HUES64 (cell line): ENCODE results near the gene METTL14.

Source experiments
- H3K27ac ChIP-seq: 2 replicates; pipeline ENCODE4 v1.7.0; 2013; ENCODE audit warnings: low read depth, low read length, inconsistent platforms
- H3K27me3 ChIP-seq: 2 replicates; pipeline ENCODE4 v1.6.1; 2013; ENCODE audit warnings: mild to moderate bottlenecking, low read length; ENCODE audit not compliant: insufficient read depth
- H3K36me3 ChIP-seq: 2 replicates; pipeline ENCODE4 v1.6.1; 2013; ENCODE audit warnings: mild to moderate bottlenecking, low read length; ENCODE audit not compliant: insufficient read depth
- H3K4me1 ChIP-seq: 2 replicates; pipeline ENCODE4 v1.6.1; 2013; ENCODE audit warnings: mild to moderate bottlenecking, low read length, moderate library complexity; ENCODE audit not compliant: insufficient read depth
- H3K4me3 ChIP-seq: 2 replicates; pipeline ENCODE4 v1.5.1; 2013; ENCODE audit warnings: mild to moderate bottlenecking, low read length, moderate library complexity
- H3K9ac ChIP-seq: 2 replicates; pipeline ENCODE4 v1.6.1; 2013; ENCODE audit warnings: mild to moderate bottlenecking, low read depth, low read length
- H3K9me3 ChIP-seq: 2 replicates; pipeline ENCODE4 v1.6.1; 2013; ENCODE audit warnings: low read depth, low read length; ENCODE audit not compliant: insufficient read depth
- WGBS: fragments of 150-250, 120-280 bp; methylation state at CpG from one replicate; pipeline ENCODE4 v1.1.7; 2013; ENCODE audit warnings: missing lambda C conversion rate; 5-methylcytosine and 5-hydroxymethylcytosine counted together

The METTL14 gene

DNA sequence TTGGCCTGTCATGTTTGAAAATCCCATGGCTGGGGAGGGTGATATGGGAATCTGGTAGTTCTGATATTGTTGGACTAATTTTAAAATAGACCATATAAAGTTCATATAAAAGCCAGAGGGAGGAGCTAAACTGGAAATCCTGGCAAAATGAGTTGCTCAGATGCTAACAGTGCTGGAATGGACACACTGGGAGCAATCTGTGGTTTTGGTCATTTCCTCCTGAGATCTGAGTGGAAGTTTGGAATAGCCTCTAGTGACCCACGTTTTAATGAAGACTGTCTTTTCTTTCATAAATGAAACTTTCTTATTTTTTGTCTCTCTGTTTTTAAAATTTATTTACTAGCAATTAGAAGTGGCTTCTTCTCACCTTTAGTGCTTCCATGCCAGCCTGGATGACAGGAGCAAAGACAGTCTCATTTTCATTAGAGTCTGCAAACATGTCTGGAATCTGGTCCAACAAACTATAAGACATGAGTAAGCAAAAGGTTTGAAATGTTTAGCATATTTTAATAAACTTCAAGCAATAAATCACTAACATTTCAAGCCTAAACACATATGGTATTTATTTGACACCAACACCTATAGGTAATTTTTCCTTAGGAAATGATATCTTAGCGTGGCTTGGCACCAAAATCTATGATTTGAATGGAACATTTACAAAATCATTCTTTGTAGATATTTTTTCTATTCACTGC lies 66.6 kb downstream of the METTL14 start:
- H3K27me3 ChIP-seq = no peaks in the 10 kb centered on the region
- H3K9me3 ChIP-seq = no peaks in the 10 kb centered on the region
- H3K36me3 ChIP-seq = peaks cover 72% of the 10 kb centered on the region
- H3K27ac ChIP-seq = no peak overlapping the region
- H3K4me1 ChIP-seq = peaks cover 7% of the 10 kb centered on the region
- no peak overlapping the region for H3K4me3 ChIP-seq
- no peak overlapping the region for H3K9ac ChIP-seq
- no CpG with 5 or more reads among the region's 2 CpGs for WGBS

DNA sequence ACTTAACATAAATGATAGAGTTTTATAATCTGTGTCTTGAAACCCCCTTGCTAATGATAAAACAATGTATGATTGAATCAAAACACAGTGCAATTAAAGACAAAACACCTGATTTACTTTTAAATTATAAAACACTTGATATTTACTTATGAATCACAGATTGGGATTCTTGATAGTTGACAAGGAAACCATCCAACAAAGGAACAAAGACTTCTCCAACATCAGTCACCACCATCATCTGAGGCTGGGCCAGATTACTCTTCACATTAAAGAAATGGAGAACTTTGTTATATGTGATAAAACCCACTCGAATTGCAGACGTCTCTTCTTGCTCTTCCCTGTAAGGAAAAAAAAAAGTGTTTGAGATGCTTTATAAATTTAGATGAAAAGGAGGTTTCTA lies 67.4 kb downstream of the METTL14 start:
- H3K4me3 ChIP-seq = no peak overlapping the region
- 92% methylated on average over 2 of the region's 2 CpGs for WGBS
- H3K4me1 ChIP-seq = peaks cover 7% of the 10 kb centered on the region
- no peaks in the 10 kb centered on the region for H3K27me3 ChIP-seq
- H3K9ac ChIP-seq = no peak overlapping the region
- no peaks in the 10 kb centered on the region for H3K9me3 ChIP-seq
- peaks cover 76% of the 10 kb centered on the region for H3K36me3 ChIP-seq
- no peak overlapping the region for H3K27ac ChIP-seq

DNA sequence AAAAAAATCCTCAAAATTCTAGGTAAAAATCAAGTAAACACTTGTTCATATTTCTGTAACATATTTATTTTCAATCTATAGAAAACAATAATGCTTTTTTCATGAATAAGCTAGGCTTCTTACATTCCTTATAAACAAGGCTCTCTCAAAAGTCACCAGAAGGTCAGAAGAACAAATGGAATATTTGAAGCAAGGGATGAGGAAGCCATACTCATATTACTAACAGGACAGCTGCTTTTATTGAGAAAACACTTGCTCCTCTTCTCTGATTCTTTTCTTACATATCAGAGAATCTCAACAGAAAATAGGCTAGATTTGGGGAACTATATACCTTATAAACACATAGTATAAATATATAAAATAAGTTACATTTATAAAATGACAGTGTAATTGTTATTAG lies 67.9 kb downstream of the METTL14 start:
- no peak overlapping the region for H3K27ac ChIP-seq
- H3K27me3 ChIP-seq = no peaks in the 10 kb centered on the region
- no peaks in the 10 kb centered on the region for H3K9me3 ChIP-seq
- H3K9ac ChIP-seq = no peak overlapping the region
- H3K4me1 ChIP-seq = peaks cover 7% of the 10 kb centered on the region
- H3K4me3 ChIP-seq = no peak overlapping the region
- H3K36me3 ChIP-seq = peaks cover 80% of the 10 kb centered on the region

DNA sequence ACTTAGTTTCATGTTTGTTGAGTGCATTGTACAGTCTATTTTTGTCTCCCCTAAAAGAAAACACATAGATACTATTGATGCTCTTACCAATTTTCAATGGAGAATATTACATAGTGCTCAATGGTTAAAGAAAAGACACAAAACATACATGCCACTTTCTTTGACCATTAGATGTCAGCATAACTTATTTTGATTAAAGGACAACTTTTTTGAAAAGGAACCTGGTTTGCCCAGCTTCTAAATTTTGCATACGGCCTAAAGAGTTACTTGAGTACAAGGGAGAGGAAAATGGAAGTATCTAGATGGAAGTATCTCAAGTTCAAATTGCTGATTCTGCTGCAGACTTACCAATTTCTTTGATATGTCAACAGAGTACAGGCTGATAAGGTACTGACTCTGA lies 68.5 kb downstream of the METTL14 start:
- Histone ChIP-seq H3K4me1 (peaks cover 7% of the 10 kb centered on the region), H3K9ac (no peak overlapping the region), H3K27ac (no peak overlapping the region), H3K9me3 (no peaks in the 10 kb centered on the region), H3K36me3 (peaks cover 78% of the 10 kb centered on the region), H3K27me3 (no peaks in the 10 kb centered on the region), H3K4me3 (no peak overlapping the region)
- WGBS = 93% methylated on average over 1 of the region's 1 CpG

DNA sequence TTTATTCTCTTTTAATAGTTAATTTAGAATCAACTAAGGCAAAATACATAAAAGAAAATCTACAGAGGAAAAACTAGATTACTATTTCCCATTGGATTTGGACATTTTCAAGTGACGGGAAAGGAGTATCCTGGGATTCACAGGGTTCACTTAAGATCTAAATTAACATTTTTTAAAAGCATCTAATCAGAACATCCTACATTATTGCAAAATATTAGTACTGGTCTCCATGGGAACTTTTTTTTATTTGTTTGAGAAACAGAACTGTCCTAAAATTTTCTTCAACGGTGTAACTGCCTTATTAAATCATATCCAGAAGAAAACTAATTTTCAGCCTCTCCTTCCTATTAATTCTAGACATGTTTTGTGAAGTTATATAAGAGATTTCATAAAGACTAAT lies 69.7 kb downstream of the METTL14 start:
- 85% methylated on average over 1 of the region's 2 CpGs for WGBS
- Histone ChIP-seq H3K27me3 (no peaks in the 10 kb centered on the region), H3K9ac (no peak overlapping the region), H3K27ac (no peak overlapping the region), H3K4me3 (no peak overlapping the region), H3K9me3 (no peaks in the 10 kb centered on the region), H3K4me1 (peaks cover 7% of the 10 kb centered on the region), H3K36me3 (peaks cover 66% of the 10 kb centered on the region)

DNA sequence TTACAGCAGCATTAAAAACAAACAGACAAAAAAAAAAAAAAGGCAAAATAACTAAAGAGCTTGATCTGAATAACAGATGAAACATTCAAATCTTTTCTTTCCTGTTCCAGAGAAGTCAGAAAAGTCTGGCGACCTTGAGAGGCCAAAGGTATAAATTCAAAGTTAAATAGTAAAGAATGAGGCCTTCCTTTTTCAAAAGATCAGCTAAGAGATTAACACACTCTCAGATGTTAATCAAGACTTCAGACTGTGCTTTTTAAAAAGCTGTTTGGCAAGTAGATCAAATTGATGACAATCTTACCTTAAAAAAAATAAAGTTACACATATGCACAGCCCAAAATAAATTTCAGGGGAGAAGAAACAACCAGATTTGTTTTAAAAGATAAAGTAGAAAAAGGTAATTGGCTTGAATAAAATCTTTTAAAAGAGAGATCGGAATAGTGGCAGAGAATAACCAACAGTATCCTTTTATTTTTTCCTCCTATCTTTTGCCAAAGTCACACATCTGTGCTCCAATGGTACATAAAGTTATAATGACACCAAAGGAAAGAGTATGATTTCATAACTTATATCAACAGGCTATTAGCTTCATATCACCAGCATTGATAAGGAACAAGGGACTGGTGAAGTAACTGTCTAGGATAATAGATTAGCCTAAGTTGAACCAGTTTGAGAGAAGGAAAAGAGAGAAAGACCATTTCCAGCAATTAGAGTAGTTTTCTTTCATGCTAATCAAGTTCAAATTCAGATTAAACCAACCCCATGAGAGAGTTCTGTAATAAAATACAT lies 70.4 kb downstream of the METTL14 start:
- Histone ChIP-seq H3K27ac (no peak overlapping the region), H3K9ac (no peak overlapping the region), H3K9me3 (no peaks in the 10 kb centered on the region), H3K4me1 (peaks cover 7% of the 10 kb centered on the region), H3K36me3 (peaks cover 63% of the 10 kb centered on the region), H3K27me3 (no peaks in the 10 kb centered on the region), H3K4me3 (no peak overlapping the region)
- WGBS = 80% methylated on average over 1 of the region's 2 CpGs

DNA sequence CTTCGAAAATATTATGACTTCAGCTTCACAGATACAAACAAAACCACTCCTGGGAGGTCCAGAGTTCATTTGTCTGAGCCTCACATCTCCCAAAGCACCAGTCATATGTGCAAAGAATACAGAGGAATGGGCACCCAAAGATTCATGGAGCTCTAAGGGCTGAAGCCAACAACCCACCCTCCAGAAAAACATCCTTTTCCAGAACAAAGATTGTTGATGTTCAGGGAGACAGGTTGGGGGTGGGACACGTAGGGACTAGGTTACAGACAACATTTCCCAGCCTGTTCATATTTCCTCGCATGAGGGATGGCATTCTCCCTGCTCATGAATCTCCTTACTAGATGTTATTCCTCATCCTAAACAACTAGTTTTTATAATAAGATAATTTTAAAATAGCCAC lies 71.2 kb downstream of the METTL14 start:
- H3K27me3 ChIP-seq = no peaks in the 10 kb centered on the region
- H3K36me3 ChIP-seq = peaks cover 61% of the 10 kb centered on the region
- peaks cover 7% of the 10 kb centered on the region for H3K4me1 ChIP-seq
- no peak overlapping the region for H3K9ac ChIP-seq
- H3K27ac ChIP-seq = no peak overlapping the region
- H3K4me3 ChIP-seq = no peak overlapping the region
- WGBS = 90% methylated on average over 3 of the region's 3 CpGs
- H3K9me3 ChIP-seq = no peaks in the 10 kb centered on the region

DNA sequence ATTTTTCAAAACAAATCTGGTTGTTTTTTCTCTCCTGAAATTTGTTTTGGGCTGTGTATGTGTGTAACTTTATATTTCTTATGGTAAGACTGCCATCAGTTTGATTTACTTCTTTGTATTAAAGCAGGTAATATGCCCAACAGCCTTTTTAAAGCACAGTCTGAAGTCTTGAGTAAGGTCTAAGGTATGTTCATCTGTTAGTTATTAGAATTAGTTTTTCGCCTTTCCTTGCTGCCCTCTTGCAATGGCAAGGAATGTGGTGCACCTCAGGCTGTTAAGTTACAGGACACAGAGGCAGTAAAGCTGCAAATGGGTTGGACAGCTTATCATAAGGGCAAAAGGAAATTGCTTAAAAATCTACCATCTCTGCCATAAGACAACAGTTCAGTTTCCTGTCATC lies 71.8 kb downstream of the METTL14 start:
- WGBS = 85% methylated on average over 1 of the region's 1 CpG
- Histone ChIP-seq H3K4me3 (no peak overlapping the region), H3K36me3 (peaks cover 61% of the 10 kb centered on the region), H3K9me3 (no peaks in the 10 kb centered on the region), H3K27ac (no peak overlapping the region), H3K9ac (no peak overlapping the region), H3K27me3 (no peaks in the 10 kb centered on the region), H3K4me1 (peaks cover 7% of the 10 kb centered on the region)

DNA sequence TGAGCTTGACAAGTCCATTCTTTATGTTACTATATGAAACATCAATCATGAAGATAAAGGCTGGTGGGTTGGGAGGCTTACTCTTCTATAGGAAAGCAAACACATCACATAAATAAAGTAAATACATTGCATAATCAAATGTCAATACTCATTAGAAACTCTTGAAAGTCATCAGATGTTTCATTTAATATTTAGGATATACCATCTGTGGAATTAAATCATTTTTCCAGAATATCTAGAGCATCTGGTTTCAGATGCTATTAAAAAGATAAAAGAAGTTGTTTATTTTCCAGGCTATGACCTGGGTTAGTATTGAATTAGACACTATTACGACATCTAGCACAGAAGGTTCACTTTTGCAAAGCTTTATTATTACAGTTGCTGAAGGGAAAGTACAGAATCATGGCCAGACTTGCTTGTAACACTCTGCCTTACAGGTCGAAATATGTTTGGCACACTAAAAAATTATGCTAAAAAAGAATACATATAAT lies 72.6 kb downstream of the METTL14 start:
- Histone ChIP-seq H3K9me3 (no peaks in the 10 kb centered on the region), H3K4me1 (peaks cover 7% of the 10 kb centered on the region), H3K4me3 (no peak overlapping the region), H3K27ac (no peak overlapping the region), H3K36me3 (peaks cover 61% of the 10 kb centered on the region), H3K27me3 (no peaks in the 10 kb centered on the region), H3K9ac (no peak overlapping the region)
- WGBS = 100% methylated on average over 2 of the region's 2 CpGs

DNA sequence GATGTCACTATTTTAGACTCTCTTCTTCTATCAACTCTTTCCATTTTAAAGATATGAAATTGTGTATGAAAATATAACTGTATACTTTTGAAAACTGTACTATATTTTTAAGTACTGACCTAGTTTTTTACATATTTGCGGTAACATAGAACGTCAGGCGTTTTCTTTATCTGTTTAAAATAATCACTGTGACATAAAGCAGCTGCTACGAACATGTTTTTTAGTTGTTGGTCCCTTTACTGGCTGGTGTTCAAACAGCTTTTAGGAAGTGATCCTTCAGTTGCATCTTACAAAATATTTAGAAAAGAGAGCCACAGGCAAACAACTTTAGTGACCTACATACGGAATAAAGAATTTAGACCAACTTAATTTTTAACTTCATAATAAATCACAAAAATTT lies 73.1 kb downstream of the METTL14 start:
- no peaks in the 10 kb centered on the region for H3K9me3 ChIP-seq
- no peak overlapping the region for H3K4me3 ChIP-seq
- H3K4me1 ChIP-seq = peaks cover 7% of the 10 kb centered on the region
- no peak overlapping the region for H3K27ac ChIP-seq
- no peaks in the 10 kb centered on the region for H3K27me3 ChIP-seq
- 95% methylated on average over 4 of the region's 5 CpGs for WGBS
- H3K36me3 ChIP-seq = peaks cover 62% of the 10 kb centered on the region
- no peak overlapping the region for H3K9ac ChIP-seq

DNA sequence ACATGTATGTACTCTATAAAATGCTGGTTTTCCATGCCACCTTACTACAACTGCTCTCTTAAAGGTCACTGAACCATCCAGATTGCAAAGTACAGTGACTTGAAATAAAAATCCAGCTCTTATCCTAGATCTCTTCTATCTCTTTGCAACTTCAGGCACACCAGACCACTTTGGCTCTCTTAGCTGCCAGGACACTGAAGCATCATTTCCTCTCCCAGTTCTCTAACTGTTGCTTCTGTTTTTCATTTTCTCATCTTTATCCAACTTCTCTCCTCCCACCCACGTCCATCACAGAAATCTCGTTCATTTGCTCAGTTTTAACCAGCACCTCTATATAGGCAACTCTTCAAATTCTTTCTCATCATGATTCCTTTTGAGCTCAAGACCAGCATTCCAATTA lies 74.3 kb downstream of the METTL14 start:
- Histone ChIP-seq H3K4me3 (no peak overlapping the region), H3K27me3 (no peaks in the 10 kb centered on the region), H3K36me3 (peaks cover 70% of the 10 kb centered on the region), H3K9me3 (no peaks in the 10 kb centered on the region), H3K4me1 (peaks cover 7% of the 10 kb centered on the region), H3K9ac (no peak overlapping the region), H3K27ac (no peak overlapping the region)
- 93% methylated on average over 2 of the region's 2 CpGs for WGBS
